A549 (cell line): ENCODE results near the gene KCNN4. TPM values are rescaled to one million over a fixed set of nuclear protein-coding genes. Genes with fewer than 3 reads are reported as not detected.

ENCODE experiments used
- ATAC-seq, 2 experiments: fragments of 200-7000 bp in 1 of 2; fragments of >200 bp in 1 of 2; cut with Nextera tagmentation in 1 of 2; cut with Tn5 transposase in 1 of 2; 3 replicates each; pipeline versions ENCODE4 v1.8.0 to v1.9.1; 2018 to 2020; ENCODE audit warnings: mild to moderate bottlenecking in 1 of 2, moderate library complexity in 1 of 2
- CTCF ChIA-PET: fragments of 300-600 bp; sonication (Branson Sonifier 250); formaldehyde crosslinking; extraction: SDS; loops from one replicate; lab custom pipeline; 2021; ENCODE audit warnings: antibody characterized with exemption, inconsistent platforms; lab: Yijun Ruan, JAX
- POLR2A ChIA-PET: fragments of 350-600 bp; formaldehyde crosslinking; extraction: SDS; loops from one replicate; lab custom pipeline; 2021; ENCODE audit warnings: antibody characterized with exemption, inconsistent platforms; lab: Yijun Ruan, JAX
- DNase-seq, 2 experiments: peaks; one replicate each; pipeline versions ENCODE4 v3.0.0 to v3.0.0-alpha.2; 2011 to 2016; ENCODE audit warnings: low read depth in 1 of 2, low spot score in 1 of 2
- FAIRE-seq: peaks from 2 replicates; lab custom pipeline; 2011; peaks lifted over from hg19 to GRCh38; lab: Jason Lieb, UNC
- H3K27ac ChIP-seq, 2 experiments: fragments of >200 bp; sonication (Bioruptor Twin); formaldehyde crosslinking; 3 replicates each; pipeline ENCODE4 v1.5.1; 2016 to 2017
- H3K4me1 ChIP-seq: fragments of >200 bp; sonication (Bioruptor Twin); formaldehyde crosslinking; 3 replicates; pipeline ENCODE4 v1.6.1; 2016
- H3K4me2 ChIP-seq: fragments of >200 bp; sonication (Bioruptor Twin); formaldehyde crosslinking; 3 replicates; pipeline ENCODE4 v1.6.1; 2016
- H3K4me3 ChIP-seq: fragments of >200 bp; sonication (Bioruptor Twin); formaldehyde crosslinking; 3 replicates; pipeline ENCODE4 v1.5.1; 2016
- H3K9me3 ChIP-seq: fragments of >200 bp; sonication (Bioruptor Twin); formaldehyde crosslinking; 3 replicates; pipeline ENCODE4 v1.6.1; 2016
- CBX2 ChIP-seq: fragments of 200-600 bp; sonication (generic); IDR thresholded peaks from 2 replicates; pipeline ENCODE4 v1.6.1; 2016; ENCODE audit warnings: low read depth, mild to moderate bottlenecking, borderline replicate concordance
- CEBPB ChIP-seq, 2 experiments: fragments of >200 bp in 1 of 2; sonication (Bioruptor Twin) in 1 of 2; formaldehyde crosslinking in 1 of 2; IDR thresholded peaks; 2 replicates each; pipeline ENCODE4 v1.6.1; 2012 to 2016
- CHD4 ChIP-seq: fragments of 200-600 bp; sonication (generic); IDR thresholded peaks from 2 replicates; pipeline ENCODE4 v1.6.1; 2016; ENCODE audit warnings: antibody characterized with exemption, mild to moderate bottlenecking, borderline replicate concordance
- ESRRA ChIP-seq: fragments of 150-350 bp; IDR thresholded peaks from 2 replicates; pipeline ENCODE4 v1.6.1; 2014; ENCODE audit warnings: mild to moderate bottlenecking, low read length, borderline replicate concordance
- FOSB ChIP-seq: fragments of 250-450 bp; sonication (Bioruptor Pico); IDR thresholded peaks from 2 replicates; pipeline ENCODE4 v1.5.0; 2020; ENCODE audit warnings: mild to moderate bottlenecking, moderate library complexity
- FOSL2 ChIP-seq, 2 experiments: fragments of 450-650 bp in 1 of 2; fragments of >200 bp in 1 of 2; sonication (Bioruptor Twin) in 1 of 2; formaldehyde crosslinking; IDR thresholded peaks; 2 replicates each; pipeline versions ENCODE4 v1.5.0 to v1.6.1; 2016 to 2020; ENCODE audit warnings: mild to moderate bottlenecking in 1 of 2, moderate library complexity in 1 of 2
- HEYL ChIP-seq: fragments of 250-450 bp; sonication (Bioruptor Pico); IDR thresholded peaks from 2 replicates; pipeline ENCODE4 v1.8.0; 2021; ENCODE audit warnings: mild to moderate bottlenecking, moderate library complexity
- HOXA7 ChIP-seq: fragments of 250-450 bp; sonication (Bioruptor Pico); IDR thresholded peaks from 2 replicates; pipeline ENCODE4 v1.5.0; 2020; ENCODE audit warnings: mild to moderate bottlenecking, moderate library complexity
- HOXB5 ChIP-seq: fragments of 250-450 bp; sonication (Bioruptor Pico); IDR thresholded peaks from 2 replicates; pipeline ENCODE4 v1.5.0; 2020; ENCODE audit warnings: mild to moderate bottlenecking, moderate library complexity
- KDM5A ChIP-seq: fragments of 200-600 bp; sonication (generic); IDR thresholded peaks from 2 replicates; pipeline ENCODE4 v1.6.1; 2016; ENCODE audit warnings: antibody characterized with exemption, mild to moderate bottlenecking
- MAFK ChIP-seq: fragments of 450-650 bp; IDR thresholded peaks from 2 replicates; pipeline ENCODE4 v1.6.1; 2014; ENCODE audit not compliant: partially characterized antibody
- MAZ ChIP-seq: fragments of 150-350 bp; IDR thresholded peaks from 2 replicates; pipeline ENCODE4 v1.6.1; 2014; ENCODE audit warnings: antibody characterized with exemption, low read depth, low read length, borderline replicate concordance
- MYC ChIP-seq: IDR thresholded peaks from 2 replicates; pipeline ENCODE4 v1.6.1; 2012; ENCODE audit warnings: mild to moderate bottlenecking, inconsistent platforms, low read length, improper control_type of control experiment, borderline replicate concordance
- NFE2L2 ChIP-seq: fragments of 150-350 bp; conservative IDR thresholded peaks from 2 replicates; pipeline ENCODE4 v1.6.1; 2014; ENCODE audit warnings: low read length
- NPAS2 ChIP-seq: fragments of 250-450 bp; sonication (Bioruptor Pico); IDR thresholded peaks from 2 replicates; pipeline ENCODE4 v1.8.0; 2022; ENCODE audit warnings: mild to moderate bottlenecking, moderate library complexity, borderline replicate concordance
- NR3C1 ChIP-seq: fragments of >200 bp; sonication (Bioruptor Twin); formaldehyde crosslinking; IDR thresholded peaks from 3 replicates; pipeline ENCODE4 v1.6.1; 2017
- PHF8 ChIP-seq: fragments of 200-600 bp; sonication (generic); IDR thresholded peaks from 2 replicates; pipeline ENCODE4 v1.6.1; 2016; ENCODE audit warnings: low read depth, mild to moderate bottlenecking, antibody characterized with exemption, moderate library complexity, borderline replicate concordance
- POLR2A ChIP-seq: IDR thresholded peaks from 2 replicates; pipeline ENCODE4 v1.6.1; 2012; ENCODE audit warnings: mild to moderate bottlenecking, low read length
- RAD21 ChIP-seq, 2 experiments: fragments of >200 bp in 1 of 2; sonication (Bioruptor Twin) in 1 of 2; formaldehyde crosslinking in 1 of 2; IDR thresholded peaks in 1 of 2; conservative IDR thresholded peaks in 1 of 2; 2 replicates in 1 of 2; 3 replicates in 1 of 2; pipeline ENCODE4 v1.6.1; 2012 to 2018; ENCODE audit warnings: inconsistent platforms in 1 of 2
- RNF2 ChIP-seq: fragments of 200-600 bp; sonication (generic); IDR thresholded peaks from 2 replicates; pipeline ENCODE4 v1.6.1; 2016; ENCODE audit warnings: low read depth, mild to moderate bottlenecking, antibody characterized with exemption, moderate library complexity, borderline replicate concordance
- SMC3 ChIP-seq: fragments of >200 bp; sonication (Bioruptor Twin); formaldehyde crosslinking; IDR thresholded peaks from 3 replicates; pipeline ENCODE4 v1.6.1; 2018; ENCODE audit warnings: inconsistent platforms
- ZC3H11A ChIP-seq: fragments of 450-650 bp; IDR thresholded peaks from 2 replicates; pipeline ENCODE4 v1.6.1; 2014; ENCODE audit warnings: antibody characterized with exemption, mild to moderate bottlenecking
- ZSCAN20 ChIP-seq: fragments of 250-450 bp; sonication (Bioruptor Pico); IDR thresholded peaks from 2 replicates; pipeline ENCODE4 v1.8.0; 2022; ENCODE audit warnings: mild to moderate bottlenecking, moderate library complexity
- WGBS: methylation state at CpG from one replicate; pipeline ENCODE4 v1.1.6; 2017; ENCODE audit errors: missing lambda C conversion rate; 5-methylcytosine and 5-hydroxymethylcytosine counted together
- polyA plus RNA-seq, 4 experiments: library from polyadenylated mRNA; depleted of rRNA in 3 of 4; stranded (reverse); fragments of >200 nt; fragmentation: RNase III in 1 of 4; extraction: RNeasy Plus Mini Kit Qiagen cat#74134 plus additional on column Dnase treatment in 1 of 4; gene quantifications; 2 replicates in 3 of 4; 3 replicates in 1 of 4; pipeline ENCODE4 v1.2.3, GENCODE V29; 2011 to 2017
- TF ChIP-seq, protein P1 (sequence below): fragments of >200 bp; sonication (Bioruptor Twin); formaldehyde crosslinking; IDR thresholded peaks from 3 replicates; pipeline ENCODE4 v1.6.1; 2016
- TF ChIP-seq, protein P2 (sequence below): fragments of >200 bp; sonication (Bioruptor Twin); formaldehyde crosslinking; IDR thresholded peaks from 3 replicates; pipeline ENCODE4 v1.5.1; 2016
- TF ChIP-seq, protein P3 (sequence below): fragments of >200 bp; sonication (Bioruptor Twin); formaldehyde crosslinking; IDR thresholded peaks from 2 replicates; pipeline ENCODE4 v1.6.1; 2016
- TF ChIP-seq, protein P4 (sequence below): IDR thresholded peaks from 2 replicates; pipeline ENCODE4 v1.6.1; 2012
- TF ChIP-seq, protein P5 (sequence below): IDR thresholded peaks from 2 replicates; pipeline ENCODE4 v1.6.1; 2012; ENCODE audit warnings: low read depth, borderline replicate concordance

KCNN4 gene
- polyA plus RNA-seq, 2 of the 4 experiments (the other 2 are of a cell fraction): 15.7 to 21.0 TPM

DNA sequence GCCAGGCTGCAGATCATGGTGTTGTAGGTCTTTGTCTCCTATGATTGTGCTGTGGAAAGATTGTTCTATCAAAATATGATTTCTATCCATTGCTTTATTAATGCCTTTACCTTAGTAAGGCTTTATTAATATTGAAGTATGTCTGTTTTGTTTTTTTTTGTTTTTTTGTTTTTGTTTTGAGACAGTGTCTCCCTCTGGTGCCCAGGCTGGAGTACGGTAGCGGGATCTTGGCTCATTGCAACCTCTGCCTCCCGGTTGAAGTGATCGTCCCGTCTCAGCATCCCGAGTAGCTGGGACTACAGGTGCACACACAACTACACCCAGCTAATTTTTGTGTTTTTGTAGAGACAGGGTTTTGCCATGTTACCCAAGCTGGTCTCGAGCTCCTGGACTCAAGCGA lies 57.2 kb downstream of the KCNN4 start:
- ChIA-PET CTCF (interaction anchor here (0.8 to 2.3 kb wide), 9 partner anchors 15 to 118 kb away, joined by 3 to 11 read pairs (median 4); no protein-coding TSS in a partner anchor), POLR2A (no interaction called here)
- Histone ChIP-seq H3K9me3 (no peaks in the 10 kb centered on the region), H3K4me3 (no peak overlapping the region), H3K27ac (no peak overlapping the region), H3K4me2 (no peak overlapping the region), H3K4me1 (no peaks in the 10 kb centered on the region)
- DNase-seq (peak in 1 of 2 experiments; percentile 46), FAIRE-seq (peak; percentile 36), ATAC-seq (peak in 1 of 2 experiments; percentile 36; a peak in 2 of 6 replicates)
- TF ChIP-seq FOSB (CRISPR knock-in tag) (no peak), HEYL (CRISPR knock-in tag) (no peak), MAFK (no peak), MYC (no peak), HOXA7 (CRISPR knock-in tag) (no peak), FOSL2 (IDR thresholded peaks at IDR 0.05) (no peak), FOSL2 (CRISPR knock-in tag; IDR thresholded peaks at IDR 0.05) (no peak), SMC3 (peak; percentile 68), NFE2L2 (no peak), RAD21 (conservative IDR thresholded peaks at IDR 0.05 in 1 of 2, IDR thresholded peaks at IDR 0.05 in 1 of 2) (peak; percentile 63 to 66), NPAS2 (CRISPR knock-in tag) (no peak), ZC3H11A (no peak)
- TF ChIP-seq, protein P1, sequence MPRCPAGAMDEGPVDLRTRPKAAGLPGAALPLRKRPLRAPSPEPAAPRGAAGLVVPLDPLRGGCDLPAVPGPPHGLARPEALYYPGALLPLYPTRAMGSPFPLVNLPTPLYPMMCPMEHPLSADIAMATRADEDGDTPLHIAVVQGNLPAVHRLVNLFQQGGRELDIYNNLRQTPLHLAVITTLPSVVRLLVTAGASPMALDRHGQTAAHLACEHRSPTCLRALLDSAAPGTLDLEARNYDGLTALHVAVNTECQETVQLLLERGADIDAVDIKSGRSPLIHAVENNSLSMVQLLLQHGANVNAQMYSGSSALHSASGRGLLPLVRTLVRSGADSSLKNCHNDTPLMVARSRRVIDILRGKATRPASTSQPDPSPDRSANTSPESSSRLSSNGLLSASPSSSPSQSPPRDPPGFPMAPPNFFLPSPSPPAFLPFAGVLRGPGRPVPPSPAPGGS: no peak
- TF ChIP-seq, protein P2, sequence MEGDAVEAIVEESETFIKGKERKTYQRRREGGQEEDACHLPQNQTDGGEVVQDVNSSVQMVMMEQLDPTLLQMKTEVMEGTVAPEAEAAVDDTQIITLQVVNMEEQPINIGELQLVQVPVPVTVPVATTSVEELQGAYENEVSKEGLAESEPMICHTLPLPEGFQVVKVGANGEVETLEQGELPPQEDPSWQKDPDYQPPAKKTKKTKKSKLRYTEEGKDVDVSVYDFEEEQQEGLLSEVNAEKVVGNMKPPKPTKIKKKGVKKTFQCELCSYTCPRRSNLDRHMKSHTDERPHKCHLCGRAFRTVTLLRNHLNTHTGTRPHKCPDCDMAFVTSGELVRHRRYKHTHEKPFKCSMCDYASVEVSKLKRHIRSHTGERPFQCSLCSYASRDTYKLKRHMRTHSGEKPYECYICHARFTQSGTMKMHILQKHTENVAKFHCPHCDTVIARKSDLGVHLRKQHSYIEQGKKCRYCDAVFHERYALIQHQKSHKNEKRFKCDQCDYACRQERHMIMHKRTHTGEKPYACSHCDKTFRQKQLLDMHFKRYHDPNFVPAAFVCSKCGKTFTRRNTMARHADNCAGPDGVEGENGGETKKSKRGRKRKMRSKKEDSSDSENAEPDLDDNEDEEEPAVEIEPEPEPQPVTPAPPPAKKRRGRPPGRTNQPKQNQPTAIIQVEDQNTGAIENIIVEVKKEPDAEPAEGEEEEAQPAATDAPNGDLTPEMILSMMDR: peak; percentile 48
- TF ChIP-seq, protein P3, sequence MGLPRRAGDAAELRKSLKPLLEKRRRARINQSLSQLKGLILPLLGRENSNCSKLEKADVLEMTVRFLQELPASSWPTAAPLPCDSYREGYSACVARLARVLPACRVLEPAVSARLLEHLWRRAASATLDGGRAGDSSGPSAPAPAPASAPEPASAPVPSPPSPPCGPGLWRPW: no peak
- TF ChIP-seq, protein P4, sequence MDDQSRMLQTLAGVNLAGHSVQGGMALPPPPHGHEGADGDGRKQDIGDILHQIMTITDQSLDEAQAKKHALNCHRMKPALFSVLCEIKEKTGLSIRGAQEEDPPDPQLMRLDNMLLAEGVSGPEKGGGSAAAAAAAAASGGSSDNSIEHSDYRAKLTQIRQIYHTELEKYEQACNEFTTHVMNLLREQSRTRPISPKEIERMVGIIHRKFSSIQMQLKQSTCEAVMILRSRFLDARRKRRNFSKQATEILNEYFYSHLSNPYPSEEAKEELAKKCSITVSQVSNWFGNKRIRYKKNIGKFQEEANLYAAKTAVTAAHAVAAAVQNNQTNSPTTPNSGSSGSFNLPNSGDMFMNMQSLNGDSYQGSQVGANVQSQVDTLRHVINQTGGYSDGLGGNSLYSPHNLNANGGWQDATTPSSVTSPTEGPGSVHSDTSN: no peak
- WGBS: 71% methylated on average over 8 of the region's 8 CpGs

DNA sequence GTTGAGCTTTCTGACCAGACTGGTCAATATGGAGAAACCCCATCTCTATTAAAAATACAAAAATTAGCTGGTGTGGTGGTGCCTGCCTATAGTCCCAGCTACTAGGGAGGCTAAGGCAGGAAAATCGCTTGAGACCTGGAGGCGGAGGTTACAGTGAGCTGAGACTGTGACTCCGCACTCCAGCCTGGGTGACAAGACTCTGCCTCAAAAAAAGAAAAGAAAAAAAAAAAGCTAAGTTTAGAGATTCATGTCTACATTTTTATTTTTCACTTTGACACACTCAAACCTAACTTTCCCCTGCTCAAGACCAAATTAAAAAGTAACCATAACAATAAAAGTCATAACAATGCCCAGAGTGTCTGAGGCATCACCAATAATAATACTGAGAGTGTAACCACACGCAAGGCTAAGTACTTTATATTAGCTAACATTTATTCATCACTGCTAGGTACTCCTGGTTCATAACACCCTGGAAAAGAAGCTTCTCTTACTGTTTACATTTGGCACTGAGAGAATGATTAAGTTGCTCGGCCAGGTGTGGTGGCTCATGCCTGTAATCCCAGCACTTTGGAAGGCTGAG lies 59.2 kb downstream of the KCNN4 start:
- ATAC-seq (no peak), FAIRE-seq (peak; percentile 49), DNase-seq (no peak)
- no peak overlapping the region for H3K27ac ChIP-seq
- WGBS: 80% methylated on average over 5 of the region's 5 CpGs
- no peaks in the 10 kb centered on the region for H3K9me3 ChIP-seq
- TF ChIP-seq HEYL (CRISPR knock-in tag) (no peak), NR3C1 (no peak), POLR2A (no peak), KDM5A (no peak), ZC3H11A (no peak)
- ChIA-PET POLR2A (interaction anchor here (0.6 to 1.2 kb wide), 2 partner anchors 53 to 166 kb away, joined by 4 to 7 read pairs; no protein-coding TSS in a partner anchor), CTCF (interaction anchor here (0.8 to 2.0 kb wide), 9 partner anchors 10 to 54 kb away, joined by 3 to 8 read pairs (median 4); partner anchors contain the start of gene PLAUR)
- no peaks in the 10 kb centered on the region for H3K4me1 ChIP-seq
- H3K4me2 ChIP-seq: no peak overlapping the region
- no peak overlapping the region for H3K4me3 ChIP-seq

DNA sequence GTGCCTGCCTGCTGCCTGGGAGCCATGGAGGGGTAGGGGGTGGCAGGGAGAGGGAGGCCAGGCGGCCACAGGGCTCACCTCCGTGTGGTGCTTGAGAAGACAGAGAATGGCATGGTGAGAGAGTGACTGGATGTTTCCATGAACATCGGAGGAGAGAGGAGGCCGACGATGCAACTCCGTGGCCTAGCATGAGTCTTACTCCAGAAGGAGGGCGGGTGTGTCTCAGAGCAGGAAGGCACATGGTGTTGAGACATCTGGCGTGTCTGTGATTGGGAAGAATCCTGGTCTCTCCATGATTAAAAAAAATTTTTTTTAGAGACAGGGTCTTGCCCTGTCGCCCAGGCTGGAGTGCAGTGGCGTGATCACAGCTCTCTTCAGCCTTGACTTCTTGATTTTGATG lies 59.8 kb downstream of the KCNN4 start:
- CTCF ChIA-PET: interaction anchor here (0.8 to 2.0 kb wide), 4 partner anchors 46 to 55 kb away, joined by 3 to 8 read pairs (median 4); partner anchors contain the start of gene PLAUR
- ATAC-seq: peak in 1 of 2 experiments; percentile 19; a peak in 2 of 6 replicates
- H3K4me1 ChIP-seq: no peaks in the 10 kb centered on the region

More for the DNA sequence above, 59.8 kb downstream of the KCNN4 start:
- TF ChIP-seq MAZ (no peak), RNF2 (no peak), ESRRA (no peak), NPAS2 (CRISPR knock-in tag) (no peak), HOXB5 (no peak), CEBPB (IDR thresholded peaks at IDR 0.05) (no peak), FOSL2 (IDR thresholded peaks at IDR 0.05) (no peak), FOSL2 (CRISPR knock-in tag; IDR thresholded peaks at IDR 0.05) (no peak), CHD4 (no peak), MAFK (no peak), ZSCAN20 (CRISPR knock-in tag) (no peak), PHF8 (no peak), CBX2 (no peak)
- TF ChIP-seq, protein P5, sequence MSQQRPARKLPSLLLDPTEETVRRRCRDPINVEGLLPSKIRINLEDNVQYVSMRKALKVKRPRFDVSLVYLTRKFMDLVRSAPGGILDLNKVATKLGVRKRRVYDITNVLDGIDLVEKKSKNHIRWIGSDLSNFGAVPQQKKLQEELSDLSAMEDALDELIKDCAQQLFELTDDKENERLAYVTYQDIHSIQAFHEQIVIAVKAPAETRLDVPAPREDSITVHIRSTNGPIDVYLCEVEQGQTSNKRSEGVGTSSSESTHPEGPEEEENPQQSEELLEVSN: no peak
- no peak overlapping the region for H3K4me2 ChIP-seq
- WGBS: 84% methylated on average over 10 of the region's 10 CpGs
- POLR2A ChIA-PET: interaction anchor here (1.2 kb wide), 1 partner anchor 52 kb away, joined by 7 read pairs; no protein-coding TSS in a partner anchor
- H3K9me3 ChIP-seq: no peaks in the 10 kb centered on the region
- no peak overlapping the region for H3K4me3 ChIP-seq
- peak overlapping the region in 1 of 2 experiments; percentile 22; a peak in 2 of 6 replicates for H3K27ac ChIP-seq
- FAIRE-seq: no peak
- DNase-seq: no peak
